ENCODE measurements around the gene STRA6.

STRA6 gene

GRCh38 chr15:74207652-74208440 lies 5.3 kb upstream of the STRA6 start:
- TF ChIP-seq POLR2A (IDR thresholded peaks at IDR 0.05; ENCODE audit: low read length), result no peak
- TF ChIP-seq GATA1 (IDR thresholded peaks at IDR 0.05; ENCODE audit: low read depth, low read length), result no peak
- DNase-seq, result no peak

GRCh38 chr15:74206801-74207281 lies 4.3 kb upstream of the STRA6 start:
- TF ChIP-seq POLR2A (IDR thresholded peaks at IDR 0.05; ENCODE audit: low read length) (no peak), GATA1 (IDR thresholded peaks at IDR 0.05; ENCODE audit: low read depth, low read length) (no peak)
- DNase-seq, result no peak

- DNase-seq, result no peak
- TF ChIP-seq GATA1 (IDR thresholded peaks at IDR 0.05; ENCODE audit: low read depth, low read length) (no peak), POLR2A (IDR thresholded peaks at IDR 0.05; ENCODE audit: low read length) (no peak)
Observed at GRCh38 chr15:74205582-74205947, 3.0 kb upstream of the STRA6 start.

- DNase-seq, result no peak
- TF ChIP-seq GATA1 (IDR thresholded peaks at IDR 0.05; ENCODE audit: low read depth, low read length) (no peak), POLR2A (IDR thresholded peaks at IDR 0.05; ENCODE audit: low read length) (no peak)
Observed at GRCh38 chr15:74203914-74204431, 1.4 kb upstream of the STRA6 start.

GRCh38 chr15:74201710-74202420 lies 722 bp downstream of the STRA6 start:
- no peak for DNase-seq
- TF ChIP-seq GATA1 (IDR thresholded peaks at IDR 0.05; ENCODE audit: low read depth, low read length) (no peak), POLR2A (IDR thresholded peaks at IDR 0.05; ENCODE audit: low read length) (no peak)

GRCh38 chr15:74200871-74201419 lies 1.6 kb downstream of the STRA6 start:
- DNase-seq, result no peak
- TF ChIP-seq GATA1 (IDR thresholded peaks at IDR 0.05; ENCODE audit: low read depth, low read length) (no peak), POLR2A (IDR thresholded peaks at IDR 0.05; ENCODE audit: low read length) (no peak)

GRCh38 chr15:74200412-74200815 lies 2.2 kb downstream of the STRA6 start:
- TF ChIP-seq GATA1 (IDR thresholded peaks at IDR 0.05; ENCODE audit: low read depth, low read length), result no peak
- no peak for TF ChIP-seq POLR2A (IDR thresholded peaks at IDR 0.05; ENCODE audit: low read length)
- no peak for DNase-seq

GRCh38 chr15:74199297-74199652 lies 3.3 kb downstream of the STRA6 start:
- TF ChIP-seq GATA1 (IDR thresholded peaks at IDR 0.05; ENCODE audit: low read depth, low read length), result no peak
- no peak for TF ChIP-seq POLR2A (IDR thresholded peaks at IDR 0.05; ENCODE audit: low read length)
- DNase-seq, result no peak

GRCh38 chr15:74197176-74197965 lies 5.2 kb downstream of the STRA6 start:
- no peak for DNase-seq
- TF ChIP-seq POLR2A (IDR thresholded peaks at IDR 0.05; ENCODE audit: low read length), result no peak
- no peak for TF ChIP-seq GATA1 (IDR thresholded peaks at IDR 0.05; ENCODE audit: low read depth, low read length)

- DNase-seq, result no peak
- TF ChIP-seq POLR2A (IDR thresholded peaks at IDR 0.05; ENCODE audit: low read length), result no peak
- no peak for TF ChIP-seq GATA1 (IDR thresholded peaks at IDR 0.05; ENCODE audit: low read depth, low read length)
Observed at GRCh38 chr15:74196175-74196574, 6.4 kb downstream of the STRA6 start.

- TF ChIP-seq GATA1 (IDR thresholded peaks at IDR 0.05; ENCODE audit: low read depth, low read length), result no peak
- no peak for TF ChIP-seq POLR2A (IDR thresholded peaks at IDR 0.05; ENCODE audit: low read length)
- no peak for DNase-seq
Observed at GRCh38 chr15:74194572-74195559, 7.7 kb downstream of the STRA6 start.

- TF ChIP-seq POLR2A (IDR thresholded peaks at IDR 0.05; ENCODE audit: low read length) (no peak), GATA1 (IDR thresholded peaks at IDR 0.05; ENCODE audit: low read depth, low read length) (no peak)
- DNase-seq, result no peak
Observed at GRCh38 chr15:74193905-74194304, 8.7 kb downstream of the STRA6 start.

Data from erythroblast (primary cell).